ENCODE measurements around the gene IL4I1. TPM values are rescaled to one million over a fixed set of nuclear protein-coding genes. Genes with fewer than 3 reads are reported as not detected.

IL4I1 gene
- total and polyA plus RNA-seq, 7 donors, result 0.05 to 3.3 (median 0.39) TPM

GRCh38 chr19:49859682-49860335 lies 36.9 kb downstream of the IL4I1 start:
- intact Hi-C loops (cut with DNase I), result loop anchor here in 1 of 2 donors (1.0 kb wide), 1 partner anchor 19 kb away; no protein-coding TSS in a partner anchor
- Histone ChIP-seq H3K4me3 (no peak overlapping the region), H3K4me1 (peaks cover 1% of the 10 kb centered on the region), H3K27me3 (ENCODE audit: insufficient read depth in 3 of 3, low read length in 2 of 3) (no peaks in the 10 kb centered on the region), H3K9me3 (no peaks in the 10 kb centered on the region), H3K27ac (no peak overlapping the region), H3K36me3 (ENCODE audit: insufficient read depth in 1 of 2, low read depth in 1 of 2) (peaks cover 7 to 93% of the 10 kb centered on the region in 2 donors)
- ATAC-seq (no peak), DNase-seq (peak in 1 of 2 donors; percentile 56)
- no peak for TF ChIP-seq CTCF (IDR thresholded peaks at IDR 0.05)
- 68 to 81% (median 74%) methylated on average over 21 to 22 of the region's 22 CpGs for WGBS, 3 donors

GRCh38 chr19:49858088-49858985 lies 38.4 kb downstream of the IL4I1 start:
- Histone ChIP-seq H3K9me3 (no peaks in the 10 kb centered on the region), H3K36me3 (ENCODE audit: insufficient read depth in 1 of 2, low read depth in 1 of 2) (peaks cover 7 to 86% of the 10 kb centered on the region in 2 donors), H3K4me3 (no peak overlapping the region), H3K27ac (peak overlapping the region; percentile 36), H3K27me3 (ENCODE audit: insufficient read depth in 3 of 3, low read length in 2 of 3) (no peaks in the 10 kb centered on the region), H3K4me1 (peaks cover 6% of the 10 kb centered on the region)
- TF ChIP-seq CTCF (IDR thresholded peaks at IDR 0.05), result no peak
- 75 to 83% (median 78%) methylated on average over 36 to 37 of the region's 37 CpGs for WGBS, 3 donors
- intact Hi-C loops (cut with DNase I), result no loop called here
- DNase-seq (peak; percentile 38 to 57), ATAC-seq (peak; percentile 7 to 14 (median 10))

- Histone ChIP-seq H3K27me3 (ENCODE audit: insufficient read depth in 3 of 3, low read length in 2 of 3) (no peaks in the 10 kb centered on the region), H3K27ac (no peak overlapping the region), H3K4me1 (peaks cover 12% of the 10 kb centered on the region), H3K36me3 (ENCODE audit: insufficient read depth in 1 of 2, low read depth in 1 of 2) (peaks cover 7 to 83% of the 10 kb centered on the region in 2 donors), H3K4me3 (no peak overlapping the region), H3K9me3 (no peaks in the 10 kb centered on the region)
- ATAC-seq, result no peak
- no peak for TF ChIP-seq CTCF (IDR thresholded peaks at IDR 0.05)
- WGBS, 3 donors, result 75 to 82% (median 80%) methylated on average over 5 of the region's 5 CpGs
- DNase-seq, result no peak
- intact Hi-C loops (cut with DNase I), result no loop called here
Measured at GRCh38 chr19:49857838-49858087, 38.9 kb downstream of the IL4I1 start.

GRCh38 chr19:49857061-49857837 lies 39.4 kb downstream of the IL4I1 start:
- Histone ChIP-seq H3K36me3 (ENCODE audit: insufficient read depth in 1 of 2, low read depth in 1 of 2) (peaks cover 7 to 80% of the 10 kb centered on the region in 2 donors), H3K4me1 (peaks cover 17% of the 10 kb centered on the region), H3K4me3 (no peak overlapping the region), H3K27me3 (ENCODE audit: insufficient read depth in 3 of 3, low read length in 2 of 3) (no peaks in the 10 kb centered on the region), H3K9me3 (no peaks in the 10 kb centered on the region), H3K27ac (no peak overlapping the region)
- TF ChIP-seq CTCF (IDR thresholded peaks at IDR 0.05), result no peak
- intact Hi-C loops (cut with DNase I), result no loop called here
- 89 to 90% (median 90%) methylated on average over 26 of the region's 26 CpGs for WGBS, 3 donors
- DNase-seq (peak in 1 of 2 donors; percentile 48), ATAC-seq (no peak)
